GM23338 (cell line): Measurements from ENCODE around the gene RAET1G.

Experiments
- CREB1 ChIP-seq: fragments of 250-450 bp; sonication (Bioruptor Pico); IDR thresholded peaks from 2 replicates; pipeline ENCODE4 v1.5.0; 2020; ENCODE audit warnings: low read depth, mild to moderate bottlenecking, moderate library complexity
- CTCF ChIP-seq, 2 experiments: fragments of 200-600 bp in 1 of 2; sonication (generic) in 1 of 2; conservative IDR thresholded peaks; 2 replicates each; pipeline versions ENCODE4 v1.5.1 to v1.6.1; 2016 to 2017; ENCODE audit warnings: antibody characterized with exemption in 2 of 2, low read depth in 2 of 2, mild to moderate bottlenecking in 2 of 2, moderate library complexity in 1 of 2
- ETS1 ChIP-seq: IDR thresholded peaks from 2 replicates; pipeline ENCODE4 v1.6.1; 2016; ENCODE audit warnings: antibody characterized with exemption
- EZH2 ChIP-seq: fragments of 200-600 bp; sonication (generic); IDR thresholded peaks from one replicate; pipeline ENCODE4 v1.8.0; 2017; ENCODE audit warnings: antibody characterized with exemption, mild to moderate bottlenecking, low read depth; ENCODE audit not compliant: unreplicated experiment
- JUNB ChIP-seq: IDR thresholded peaks from one replicate; pipeline ENCODE4 v1.6.1; 2016; ENCODE audit warnings: antibody characterized with exemption; ENCODE audit not compliant: unreplicated experiment
- POLR2AphosphoS5 ChIP-seq: IDR thresholded peaks from 2 replicates; pipeline ENCODE4 v1.6.1; 2016; ENCODE audit warnings: antibody characterized with exemption, low read depth
- REST ChIP-seq: IDR thresholded peaks from one replicate; pipeline ENCODE4 v1.6.1; 2018; ENCODE audit warnings: antibody characterized with exemption; ENCODE audit not compliant: unreplicated experiment

GRCh38 chr6:149925974-149926777 is 3.3 kb upstream of the RAET1G start:
- peak; percentile 74 to 100 for TF ChIP-seq CTCF (conservative IDR thresholded peaks at IDR 0.05; ENCODE audit: low read depth in 2 of 2)
- TF ChIP-seq POLR2AphosphoS5: no peak
- no peak for TF ChIP-seq EZH2
- no peak for TF ChIP-seq ETS1
- no peak for TF ChIP-seq JUNB
- no peak for TF ChIP-seq CREB1 (CRISPR knock-in tag)
- no peak for TF ChIP-seq REST
